ENCODE measurements around the gene DDIT4.
"Not testable (repeated sequence)": the region's sequence is repeated elsewhere in the genome, so short reads cannot be mapped to it uniquely, and the experiment has no call there.

The DDIT4 gene

GRCh38 chr10:72292223-72292691 lies 18.5 kb downstream of the DDIT4 start:
- no peak overlapping the region for H3K4me3 Mint-ChIP-seq
- peaks cover 53% of the 10 kb centered on the region for H3K4me1 Mint-ChIP-seq
- H3K9me3 Mint-ChIP-seq: no peaks in the 10 kb centered on the region
- H3K36me3 Mint-ChIP-seq: no peaks in the 10 kb centered on the region
- ATAC-seq: no peak
- H3K27ac Mint-ChIP-seq: peak overlapping the region; percentile 72
- H3K27me3 Mint-ChIP-seq: no peaks in the 10 kb centered on the region

GRCh38 chr10:72295330-72295910 lies 21.7 kb downstream of the DDIT4 start:
- peak overlapping the region; percentile 99 for H3K27ac Mint-ChIP-seq
- ATAC-seq: no peak
- H3K4me3 Mint-ChIP-seq: peak overlapping the region; percentile 38
- H3K9me3 Mint-ChIP-seq: no peaks in the 10 kb centered on the region
- no peaks in the 10 kb centered on the region for H3K36me3 Mint-ChIP-seq
- no peaks in the 10 kb centered on the region for H3K27me3 Mint-ChIP-seq
- peaks cover 65% of the 10 kb centered on the region for H3K4me1 Mint-ChIP-seq

DNA sequence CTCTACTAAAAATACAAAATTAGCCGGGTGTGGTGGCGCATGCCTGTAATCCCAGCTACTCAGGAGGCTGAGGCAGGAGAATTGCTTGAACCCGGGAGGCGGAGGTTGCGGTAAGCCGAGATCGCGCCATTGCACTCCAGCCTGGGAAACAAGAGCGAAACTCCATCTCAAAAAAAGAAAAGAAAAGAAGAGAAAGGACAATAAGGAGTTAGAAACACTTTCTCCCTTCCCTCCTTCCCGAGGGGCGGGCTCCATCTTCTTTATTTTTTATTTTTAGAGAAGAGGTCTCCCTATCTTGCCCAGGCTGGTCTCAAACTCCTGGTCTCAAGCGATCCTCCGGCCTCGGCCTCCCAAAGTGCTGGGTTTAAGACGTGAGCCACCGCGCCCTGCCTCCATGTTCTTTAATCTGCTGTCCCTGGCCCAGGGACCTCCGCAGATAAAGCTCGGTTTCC lies 23.1 kb downstream of the DDIT4 start:
- H3K4me3 Mint-ChIP-seq: peak overlapping the region; percentile 79
- not testable (repeated sequence) for H3K27me3 Mint-ChIP-seq, H3K9me3 Mint-ChIP-seq, H3K36me3 Mint-ChIP-seq, ATAC-seq
- peak overlapping the region; percentile 99 for H3K27ac Mint-ChIP-seq
- H3K4me1 Mint-ChIP-seq: peaks cover 63% of the 10 kb centered on the region

DNA sequence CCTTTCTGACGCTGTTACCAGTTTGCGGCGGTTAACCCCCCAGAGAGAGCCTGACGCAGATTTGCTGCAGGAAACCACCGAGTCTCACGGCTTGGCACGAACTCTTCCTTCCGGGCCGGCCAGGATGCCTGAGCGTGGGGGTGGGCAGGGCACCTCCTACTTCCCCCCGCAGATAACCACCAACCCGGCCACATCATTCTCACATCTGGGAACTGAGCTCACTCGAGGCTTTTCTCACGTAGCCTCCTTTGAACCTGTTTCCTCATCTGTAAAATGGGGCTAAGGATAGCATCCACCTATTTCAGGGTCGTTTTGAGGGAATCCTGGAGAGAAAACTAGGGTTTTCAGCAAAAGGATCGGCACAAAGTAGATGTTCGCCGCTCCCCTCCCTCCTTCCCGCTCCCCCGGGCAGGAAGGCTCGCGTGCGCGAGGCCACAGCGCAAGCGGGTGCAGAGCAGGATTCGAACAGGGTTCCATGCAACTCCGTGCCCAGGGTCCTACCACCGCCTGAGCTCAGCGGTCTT lies 23.6 kb downstream of the DDIT4 start:
- no peaks in the 10 kb centered on the region for H3K27me3 Mint-ChIP-seq
- peak overlapping the region; percentile 79 for H3K4me3 Mint-ChIP-seq
- peak overlapping the region; percentile 99 for H3K27ac Mint-ChIP-seq
- no peaks in the 10 kb centered on the region for H3K9me3 Mint-ChIP-seq
- ATAC-seq: peak; percentile 87
- no peaks in the 10 kb centered on the region for H3K36me3 Mint-ChIP-seq
- peaks cover 58% of the 10 kb centered on the region for H3K4me1 Mint-ChIP-seq

DNA sequence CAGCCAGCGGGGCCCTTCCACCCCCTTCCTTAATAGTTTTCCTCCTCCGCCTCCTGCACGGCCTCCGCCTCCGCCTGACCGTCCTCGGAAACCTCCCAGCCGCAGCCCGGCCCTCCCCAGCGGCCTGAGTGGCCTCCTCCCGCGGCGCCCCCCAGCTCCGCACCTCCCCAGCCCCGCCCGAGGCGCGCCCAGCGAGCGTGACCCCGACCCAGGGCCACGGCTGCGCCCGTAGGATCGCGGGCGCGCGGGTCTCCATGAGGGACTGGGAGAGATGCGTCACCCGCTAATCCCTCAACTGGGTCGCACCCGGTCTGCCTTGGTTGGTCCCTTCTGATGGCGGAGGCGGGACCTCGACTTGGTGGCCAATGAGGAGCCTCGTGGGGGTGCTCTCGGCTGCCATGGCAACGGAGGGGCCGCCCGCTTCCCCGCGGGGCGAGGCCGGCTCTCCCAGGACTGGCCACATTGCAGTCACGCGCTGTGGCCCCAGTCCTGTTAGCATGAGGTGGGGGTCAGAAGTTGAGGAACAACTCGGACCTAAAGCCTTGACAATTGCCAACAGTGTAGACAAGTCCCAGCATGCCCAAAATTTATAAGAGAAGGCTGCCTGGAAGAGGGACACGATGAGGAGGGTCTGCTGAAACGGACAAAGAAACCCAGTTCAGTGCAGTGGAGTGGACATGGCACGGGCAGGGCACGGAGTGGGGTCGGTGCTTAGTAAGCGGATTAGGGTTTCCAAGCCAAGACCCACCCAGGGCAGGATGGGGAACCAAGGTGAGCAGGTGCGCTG lies 24.3 kb downstream of the DDIT4 start:
- peaks cover 51% of the 10 kb centered on the region for H3K4me1 Mint-ChIP-seq
- peak overlapping the region; percentile 99 for H3K27ac Mint-ChIP-seq

DNA sequence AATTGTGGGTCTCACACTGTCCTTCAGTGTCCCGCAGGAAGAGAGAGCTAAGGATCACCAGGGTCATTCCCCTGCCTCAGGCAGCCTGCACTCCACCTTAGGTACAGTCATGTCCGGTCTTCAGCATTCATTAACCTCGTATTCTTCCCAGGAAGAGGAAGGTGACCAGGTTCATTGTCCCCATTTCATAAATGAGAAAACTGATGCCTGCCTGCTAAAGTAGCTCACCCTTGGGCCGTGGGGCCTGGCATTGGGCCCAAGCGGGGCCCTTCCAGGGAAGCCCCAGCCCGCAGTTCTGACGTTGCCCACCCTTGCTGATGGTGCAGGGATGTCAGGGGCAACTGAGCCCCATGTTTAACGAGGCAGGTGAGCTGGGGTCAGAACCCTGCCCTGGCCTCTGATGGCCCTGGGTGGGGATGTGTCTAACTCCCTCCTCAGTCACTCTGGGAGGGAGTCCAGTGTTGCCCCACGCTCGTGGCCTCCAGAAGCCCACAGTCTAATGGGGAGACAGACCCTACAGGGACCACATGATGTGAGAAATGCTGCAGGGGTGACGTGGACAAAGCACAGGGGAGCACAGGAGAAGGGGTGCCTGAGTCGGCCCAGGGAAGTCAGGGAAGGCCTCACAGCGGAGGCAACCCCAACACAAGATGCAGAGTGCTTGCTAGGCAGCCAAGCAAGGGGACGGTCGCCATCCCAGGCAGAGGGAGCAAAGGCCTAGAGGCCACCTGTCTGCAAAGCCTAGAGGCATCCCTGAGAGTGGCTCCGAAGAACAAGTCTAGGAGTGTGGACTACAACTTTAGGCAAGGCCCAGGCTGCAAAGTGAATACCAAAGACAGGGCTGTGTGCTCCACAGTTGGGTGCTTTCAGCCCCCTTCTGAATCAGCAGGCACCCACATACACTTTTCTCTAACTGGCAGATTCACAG lies 25.1 kb downstream of the DDIT4 start:
- Mint-ChIP-seq H3K27ac (peak overlapping the region; percentile 99), H3K4me1 (peaks cover 46% of the 10 kb centered on the region), H3K4me3 (no peak overlapping the region), H3K36me3 (no peaks in the 10 kb centered on the region), H3K27me3 (no peaks in the 10 kb centered on the region), H3K9me3 (no peaks in the 10 kb centered on the region)
- ATAC-seq: no peak

More for the DNA sequence above, 24.3 kb downstream of the DDIT4 start:
- no peaks in the 10 kb centered on the region for H3K27me3 Mint-ChIP-seq
- ATAC-seq: peak; percentile 88
- H3K9me3 Mint-ChIP-seq: no peaks in the 10 kb centered on the region
- peak overlapping the region; percentile 79 for H3K4me3 Mint-ChIP-seq
- no peaks in the 10 kb centered on the region for H3K36me3 Mint-ChIP-seq

DNA sequence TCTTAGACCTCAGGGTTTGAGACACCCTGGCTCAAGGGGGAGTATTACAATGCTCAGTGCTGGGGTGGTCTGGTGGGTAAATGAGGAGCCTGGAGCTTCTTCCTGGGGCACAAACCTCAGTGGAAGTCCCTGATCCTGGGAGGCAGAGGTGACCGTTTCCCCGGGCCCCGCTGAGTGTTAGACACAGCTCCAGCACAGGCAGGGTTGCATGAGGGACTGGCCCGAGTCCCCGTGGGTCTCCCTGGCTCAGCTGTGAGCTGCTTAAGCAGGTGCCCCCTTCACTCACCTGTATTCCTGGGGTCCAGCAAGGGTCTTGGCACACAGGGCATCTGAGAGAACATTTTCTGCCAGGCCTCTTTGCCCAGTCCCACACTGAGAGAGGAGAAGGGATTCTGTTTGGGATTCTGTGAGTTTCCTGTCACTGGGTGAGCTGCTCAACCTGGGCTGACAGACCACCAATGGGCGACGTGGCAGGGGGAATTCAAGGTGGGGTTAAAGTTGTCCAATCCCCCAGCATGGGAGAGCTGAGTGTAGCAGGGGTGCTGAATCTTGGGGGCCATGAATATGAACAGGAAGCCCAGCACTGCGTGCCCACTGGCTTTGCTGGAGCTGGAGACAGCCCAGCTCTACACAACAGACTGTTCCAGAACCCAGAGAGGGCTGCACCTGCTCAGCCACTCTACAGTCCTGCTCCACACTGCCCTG lies 29.9 kb downstream of the DDIT4 start:
- Mint-ChIP-seq H3K4me1 (peaks cover 29% of the 10 kb centered on the region), H3K27ac (no peak overlapping the region), H3K4me3 (no peak overlapping the region), H3K36me3 (no peaks in the 10 kb centered on the region), H3K27me3 (no peaks in the 10 kb centered on the region), H3K9me3 (no peaks in the 10 kb centered on the region)
- ATAC-seq: no peak

DNA sequence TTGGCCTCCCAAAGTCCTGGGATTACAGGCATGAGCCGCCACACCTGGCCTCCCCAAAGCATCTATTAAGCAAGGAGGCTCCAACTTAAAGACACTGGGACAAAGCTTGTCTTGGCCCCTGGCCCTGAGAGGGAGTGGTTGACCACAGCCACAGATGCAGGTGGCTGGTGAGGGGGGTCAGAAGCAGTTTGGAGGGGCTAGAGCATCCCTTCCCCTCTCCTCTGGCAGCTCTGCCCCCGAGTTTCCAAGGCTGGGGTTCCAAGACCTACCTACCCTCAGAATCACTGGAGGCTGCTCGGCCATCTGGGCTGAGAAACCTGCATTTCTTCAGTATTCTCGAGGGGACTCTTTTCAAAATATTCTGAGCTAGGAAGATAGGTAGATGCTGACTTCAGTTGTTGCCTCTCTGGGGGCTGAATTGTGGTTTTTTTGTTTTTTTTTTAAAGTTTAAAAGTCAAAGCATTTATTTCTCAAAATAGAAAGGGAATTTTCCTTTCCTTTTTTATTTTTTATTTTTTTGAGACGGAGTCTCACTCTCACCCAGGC lies 32.6 kb downstream of the DDIT4 start:
- Mint-ChIP-seq H3K27ac (peak overlapping the region; percentile 81), H3K9me3 (no peaks in the 10 kb centered on the region), H3K36me3 (no peaks in the 10 kb centered on the region), H3K4me1 (peaks cover 40% of the 10 kb centered on the region), H3K27me3 (no peaks in the 10 kb centered on the region), H3K4me3 (no peak overlapping the region)
- no peak for ATAC-seq

DNA sequence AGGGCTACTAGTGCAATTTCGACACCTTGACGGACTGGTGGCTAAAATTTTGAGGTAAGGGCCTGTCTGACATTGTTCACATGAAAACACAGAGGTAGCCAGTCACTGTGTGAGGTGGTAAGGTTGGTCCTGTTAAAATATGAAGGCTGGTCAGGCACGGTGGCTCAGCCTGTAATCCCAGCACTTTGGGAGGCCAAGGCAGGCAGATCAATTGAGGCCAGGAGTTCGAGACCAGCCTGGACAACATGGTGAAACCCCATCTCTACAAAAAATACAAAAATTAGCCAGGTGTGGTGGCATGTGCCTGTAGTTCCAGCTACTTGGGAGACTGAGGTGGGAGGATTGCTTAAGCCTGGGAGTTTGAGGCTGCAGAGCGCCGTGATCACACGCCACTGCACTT lies 34.0 kb downstream of the DDIT4 start:
- H3K9me3 Mint-ChIP-seq, H3K4me3 Mint-ChIP-seq, ATAC-seq, H3K27me3 Mint-ChIP-seq, H3K36me3 Mint-ChIP-seq: not testable (repeated sequence)
- Mint-ChIP-seq H3K4me1 (peaks cover 40% of the 10 kb centered on the region), H3K27ac (peak overlapping the region; percentile 73)

DNA sequence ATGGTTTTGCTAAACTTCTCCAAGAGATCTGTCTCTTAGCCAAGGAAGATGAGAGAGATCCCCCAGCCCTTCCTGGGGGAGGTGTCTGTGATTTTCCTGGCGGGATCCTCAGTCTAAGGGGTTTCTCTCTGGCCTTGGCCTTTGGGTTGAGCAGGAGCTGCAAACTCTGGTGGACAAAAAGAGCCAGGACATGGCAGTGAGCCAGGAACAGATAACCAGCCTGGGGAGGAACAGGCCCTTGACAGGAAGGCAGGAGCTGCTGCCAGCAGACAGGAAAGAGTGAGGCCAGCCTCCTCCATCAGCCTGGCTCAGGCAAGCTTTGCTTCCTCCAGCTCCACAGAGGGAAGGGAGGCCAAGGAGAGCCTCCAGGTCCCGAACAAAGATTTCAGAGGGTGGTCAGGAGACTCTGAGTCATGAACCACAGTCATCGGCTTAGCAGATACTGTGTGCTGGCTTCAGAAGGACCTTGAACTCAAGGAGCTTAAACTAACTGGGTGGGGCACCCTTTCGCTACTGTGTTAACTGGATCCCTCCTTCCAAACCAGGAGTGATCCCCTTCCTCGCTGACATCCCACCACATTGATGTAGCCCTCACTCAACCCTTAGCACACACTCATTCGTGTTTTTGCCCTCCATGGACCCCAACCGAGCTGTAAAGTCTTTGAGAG lies 34.7 kb downstream of the DDIT4 start:
- H3K9me3 Mint-ChIP-seq: no peaks in the 10 kb centered on the region
- no peaks in the 10 kb centered on the region for H3K36me3 Mint-ChIP-seq

GRCh38 chr10:72309290-72310240 lies 35.8 kb downstream of the DDIT4 start:
- peak overlapping the region; percentile 73 for H3K27ac Mint-ChIP-seq
- no peaks in the 10 kb centered on the region for H3K27me3 Mint-ChIP-seq
- H3K4me1 Mint-ChIP-seq: peaks cover 40% of the 10 kb centered on the region
- no peaks in the 10 kb centered on the region for H3K36me3 Mint-ChIP-seq
- ATAC-seq: no peak
- no peaks in the 10 kb centered on the region for H3K9me3 Mint-ChIP-seq
- no peak overlapping the region for H3K4me3 Mint-ChIP-seq

More for the DNA sequence above, 34.7 kb downstream of the DDIT4 start:
- ATAC-seq: no peak
- peaks cover 40% of the 10 kb centered on the region for H3K4me1 Mint-ChIP-seq
- H3K27ac Mint-ChIP-seq: peak overlapping the region; percentile 73
- H3K4me3 Mint-ChIP-seq: no peak overlapping the region
- no peaks in the 10 kb centered on the region for H3K27me3 Mint-ChIP-seq

- H3K4me1 Mint-ChIP-seq: peaks cover 36% of the 10 kb centered on the region
- H3K27ac Mint-ChIP-seq: peak overlapping the region; percentile 23
- no peaks in the 10 kb centered on the region for H3K27me3 Mint-ChIP-seq
- no peak overlapping the region for H3K4me3 Mint-ChIP-seq
- no peak for ATAC-seq
- no peaks in the 10 kb centered on the region for H3K36me3 Mint-ChIP-seq
- no peaks in the 10 kb centered on the region for H3K9me3 Mint-ChIP-seq
Observed at GRCh38 chr10:72310241-72310633, 36.5 kb downstream of the DDIT4 start.

GRCh38 chr10:72310636-72311035 lies 36.9 kb downstream of the DDIT4 start:
- no peaks in the 10 kb centered on the region for H3K9me3 Mint-ChIP-seq
- no peak for ATAC-seq

More at GRCh38 chr10:72310636-72311035, 36.9 kb downstream of the DDIT4 start:
- H3K36me3 Mint-ChIP-seq: no peaks in the 10 kb centered on the region
- no peak overlapping the region for H3K4me3 Mint-ChIP-seq
- no peaks in the 10 kb centered on the region for H3K27me3 Mint-ChIP-seq
- peak overlapping the region; percentile 23 for H3K27ac Mint-ChIP-seq
- H3K4me1 Mint-ChIP-seq: peaks cover 34% of the 10 kb centered on the region
